ENCODE measurements around the gene RAX2. TPM values are rescaled to one million over a fixed set of nuclear protein-coding genes. Genes with fewer than 3 reads are reported as not detected.

The RAX2 gene
- polyA plus RNA-seq, 1 donor from 2014 or later = not detected

- H3K9me2 ChIP-seq (ENCODE audit: insufficient read depth, low read length) = no peaks in the 10 kb centered on the region
- H3K27ac ChIP-seq (ENCODE audit: low read length) = no peak overlapping the region
- no peak overlapping the region for H3K4me2 ChIP-seq (ENCODE audit: low read length)
- H4K20me1 ChIP-seq (ENCODE audit: insufficient read depth) = no peaks in the 10 kb centered on the region
- H3F3A ChIP-seq (ENCODE audit: insufficient read depth, low read length, poor library complexity, severe bottlenecking) = no peaks in the 10 kb centered on the region
- no peak overlapping the region for H3K9ac ChIP-seq (ENCODE audit: low read length)
- no peaks in the 10 kb centered on the region for H3K9me3 ChIP-seq (ENCODE audit: low read length)
- H2AFZ ChIP-seq (ENCODE audit: low read depth, low read length) = no peak overlapping the region
- no peak overlapping the region for H3K4me3 ChIP-seq (ENCODE audit: low read length)
- H3K79me2 ChIP-seq (replicated peaks; ENCODE audit: insufficient read depth, low read length) = no peaks in the 10 kb centered on the region
- peaks cover 21% of the 10 kb centered on the region for H3K27me3 ChIP-seq (ENCODE audit: insufficient read depth, low read depth, low read length)
- no peak for TF ChIP-seq EZH2 (IDR thresholded peaks at IDR 0.05; ENCODE audit: borderline replicate concordance, insufficient read depth, low read length, poor library complexity, severe bottlenecking)
- no peak for TF ChIP-seq REST (IDR thresholded peaks at IDR 0.05; ENCODE audit: borderline replicate concordance)
- no peak for TF ChIP-seq POLR2AphosphoS5 (IDR thresholded peaks at IDR 0.05)
- no peak for TF ChIP-seq SMC3 (conservative IDR thresholded peaks at IDR 0.05; ENCODE audit: poor library complexity)
- TF ChIP-seq MXI1 (conservative IDR thresholded peaks at IDR 0.05; ENCODE audit: poor library complexity, severe bottlenecking) = no peak
- no peak for TF ChIP-seq RAD21 (conservative IDR thresholded peaks at IDR 0.05)
- TF ChIP-seq TAF1 (IDR thresholded peaks at IDR 0.05; ENCODE audit: low read depth) = no peak
- TF ChIP-seq EP300 (conservative IDR thresholded peaks at IDR 0.05; ENCODE audit: poor library complexity, severe bottlenecking) = no peak
- TF ChIP-seq, protein P1, sequence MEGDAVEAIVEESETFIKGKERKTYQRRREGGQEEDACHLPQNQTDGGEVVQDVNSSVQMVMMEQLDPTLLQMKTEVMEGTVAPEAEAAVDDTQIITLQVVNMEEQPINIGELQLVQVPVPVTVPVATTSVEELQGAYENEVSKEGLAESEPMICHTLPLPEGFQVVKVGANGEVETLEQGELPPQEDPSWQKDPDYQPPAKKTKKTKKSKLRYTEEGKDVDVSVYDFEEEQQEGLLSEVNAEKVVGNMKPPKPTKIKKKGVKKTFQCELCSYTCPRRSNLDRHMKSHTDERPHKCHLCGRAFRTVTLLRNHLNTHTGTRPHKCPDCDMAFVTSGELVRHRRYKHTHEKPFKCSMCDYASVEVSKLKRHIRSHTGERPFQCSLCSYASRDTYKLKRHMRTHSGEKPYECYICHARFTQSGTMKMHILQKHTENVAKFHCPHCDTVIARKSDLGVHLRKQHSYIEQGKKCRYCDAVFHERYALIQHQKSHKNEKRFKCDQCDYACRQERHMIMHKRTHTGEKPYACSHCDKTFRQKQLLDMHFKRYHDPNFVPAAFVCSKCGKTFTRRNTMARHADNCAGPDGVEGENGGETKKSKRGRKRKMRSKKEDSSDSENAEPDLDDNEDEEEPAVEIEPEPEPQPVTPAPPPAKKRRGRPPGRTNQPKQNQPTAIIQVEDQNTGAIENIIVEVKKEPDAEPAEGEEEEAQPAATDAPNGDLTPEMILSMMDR (IDR thresholded peaks at IDR 0.05; ENCODE audit: poor library complexity, severe bottlenecking) = no peak
- H3K36me3 ChIP-seq (ENCODE audit: insufficient read depth, low read length) = no peaks in the 10 kb centered on the region
Measured at GRCh38 chr19:3790209-3790734, 18.2 kb upstream of the RAX2 start.

- TF ChIP-seq EZH2 (IDR thresholded peaks at IDR 0.05; ENCODE audit: borderline replicate concordance, insufficient read depth, low read length, poor library complexity, severe bottlenecking) (no peak), TAF1 (IDR thresholded peaks at IDR 0.05; ENCODE audit: low read depth) (no peak), SMC3 (conservative IDR thresholded peaks at IDR 0.05; ENCODE audit: poor library complexity) (no peak), MXI1 (conservative IDR thresholded peaks at IDR 0.05; ENCODE audit: poor library complexity, severe bottlenecking) (no peak), POLR2AphosphoS5 (IDR thresholded peaks at IDR 0.05) (no peak), RAD21 (conservative IDR thresholded peaks at IDR 0.05) (no peak)
- H4K20me1 ChIP-seq (ENCODE audit: insufficient read depth) = no peaks in the 10 kb centered on the region
- H3F3A ChIP-seq (ENCODE audit: insufficient read depth, low read length, poor library complexity, severe bottlenecking) = no peaks in the 10 kb centered on the region
- no peak overlapping the region for H2AFZ ChIP-seq (ENCODE audit: low read depth, low read length)
- H3K4me3 ChIP-seq (ENCODE audit: low read length) = no peak overlapping the region
- no peaks in the 10 kb centered on the region for H3K9me3 ChIP-seq (ENCODE audit: low read length)
- H3K36me3 ChIP-seq (ENCODE audit: insufficient read depth, low read length) = no peaks in the 10 kb centered on the region
- no peaks in the 10 kb centered on the region for H3K79me2 ChIP-seq (replicated peaks; ENCODE audit: insufficient read depth, low read length)
- peaks cover 32% of the 10 kb centered on the region for H3K27me3 ChIP-seq (ENCODE audit: insufficient read depth, low read depth, low read length)
- H3K4me2 ChIP-seq (ENCODE audit: low read length) = no peak overlapping the region
- H3K9ac ChIP-seq (ENCODE audit: low read length) = no peak overlapping the region
- no peaks in the 10 kb centered on the region for H3K9me2 ChIP-seq (ENCODE audit: insufficient read depth, low read length)
- no peak overlapping the region for H3K27ac ChIP-seq (ENCODE audit: low read length)
Measured at GRCh38 chr19:3788996-3789778, 17.2 kb upstream of the RAX2 start.
